Neutrophil (primary cell): Measurements from ENCODE around the gene TBC1D4.

Source experiments
- H3K27ac ChIP-seq: fragments of 200-600 bp; sonication (generic); 2 replicates; pipeline ENCODE4 v1.5.1; 2016; ENCODE audit warnings: mild to moderate bottlenecking, moderate library complexity
- H3K27me3 ChIP-seq: fragments of 200-600 bp; sonication (generic); 2 replicates; pipeline ENCODE4 v1.6.0; 2016; ENCODE audit warnings: mild to moderate bottlenecking
- H3K36me3 ChIP-seq: fragments of 200-600 bp; sonication (generic); 2 replicates; pipeline ENCODE4 v1.5.1; 2017
- H3K4me1 ChIP-seq, 2 experiments: fragments of 200-600 bp in 1 of 2; sonication (generic) in 1 of 2; 1 replicate in 1 of 2; 2 replicates in 1 of 2; pipeline versions ENCODE4 v1.5.1 to v1.6.1; 2013 to 2016; ENCODE audit warnings: low read depth in 1 of 2, low read length in 1 of 2, mild to moderate bottlenecking in 1 of 2, moderate library complexity in 1 of 2; ENCODE audit not compliant: control insufficient read depth in 1 of 2, insufficient read depth in 1 of 2
- H3K4me3 ChIP-seq, 2 experiments: fragments of 200-600 bp in 1 of 2; sonication (generic) in 1 of 2; 1 replicate in 1 of 2; 2 replicates in 1 of 2; pipeline ENCODE4 v1.5.1; 2013 to 2016; ENCODE audit warnings: low read depth in 1 of 2, low read length in 1 of 2, mild to moderate bottlenecking in 1 of 2, moderate library complexity in 1 of 2
- H3K9me3 ChIP-seq: fragments of 200-600 bp; sonication (generic); 2 replicates; pipeline ENCODE4 v1.5.1; 2016
- TF ChIP-seq, protein P1 (sequence below): fragments of 200-600 bp; sonication (generic); IDR thresholded peaks from 2 replicates; pipeline ENCODE4 v1.5.1; 2016; ENCODE audit warnings: antibody characterized with exemption

The TBC1D4 gene

DNA sequence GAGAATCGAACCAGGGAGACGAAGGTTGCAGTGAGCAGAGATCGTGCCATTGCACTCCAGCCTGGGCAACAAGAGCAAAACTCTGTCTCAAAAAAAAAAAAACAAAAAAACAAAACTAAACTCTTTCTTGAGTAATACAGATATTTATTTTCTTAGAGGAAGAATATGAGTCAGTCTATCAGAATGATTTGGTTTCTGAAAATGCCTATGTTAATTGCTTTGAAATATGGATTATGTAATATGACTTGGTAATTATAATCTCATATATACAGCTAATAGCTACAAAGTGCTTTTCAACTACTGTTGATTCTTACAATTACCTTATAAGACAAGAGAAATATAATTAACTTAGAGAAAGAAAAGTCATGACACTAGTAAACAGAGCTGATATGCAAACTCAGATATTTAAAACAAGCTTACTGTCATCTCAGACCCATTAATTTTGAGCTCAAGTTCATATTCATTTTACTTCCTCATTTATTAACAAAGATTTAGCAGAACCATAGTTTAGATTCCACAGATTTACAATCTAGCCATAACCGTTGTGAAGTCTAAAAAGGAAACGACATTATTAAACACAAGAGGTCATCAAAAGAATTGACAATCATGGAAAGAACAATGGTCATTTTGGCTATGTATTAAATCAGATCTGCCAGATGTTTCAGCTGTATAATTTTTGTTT is 88.0 kb downstream of the TBC1D4 start:
- H3K4me3 ChIP-seq, result no peak overlapping the region
- H3K4me1 ChIP-seq, result no peaks in the 10 kb centered on the region
- H3K27me3 ChIP-seq, result no peaks in the 10 kb centered on the region
- TF ChIP-seq, protein P1, sequence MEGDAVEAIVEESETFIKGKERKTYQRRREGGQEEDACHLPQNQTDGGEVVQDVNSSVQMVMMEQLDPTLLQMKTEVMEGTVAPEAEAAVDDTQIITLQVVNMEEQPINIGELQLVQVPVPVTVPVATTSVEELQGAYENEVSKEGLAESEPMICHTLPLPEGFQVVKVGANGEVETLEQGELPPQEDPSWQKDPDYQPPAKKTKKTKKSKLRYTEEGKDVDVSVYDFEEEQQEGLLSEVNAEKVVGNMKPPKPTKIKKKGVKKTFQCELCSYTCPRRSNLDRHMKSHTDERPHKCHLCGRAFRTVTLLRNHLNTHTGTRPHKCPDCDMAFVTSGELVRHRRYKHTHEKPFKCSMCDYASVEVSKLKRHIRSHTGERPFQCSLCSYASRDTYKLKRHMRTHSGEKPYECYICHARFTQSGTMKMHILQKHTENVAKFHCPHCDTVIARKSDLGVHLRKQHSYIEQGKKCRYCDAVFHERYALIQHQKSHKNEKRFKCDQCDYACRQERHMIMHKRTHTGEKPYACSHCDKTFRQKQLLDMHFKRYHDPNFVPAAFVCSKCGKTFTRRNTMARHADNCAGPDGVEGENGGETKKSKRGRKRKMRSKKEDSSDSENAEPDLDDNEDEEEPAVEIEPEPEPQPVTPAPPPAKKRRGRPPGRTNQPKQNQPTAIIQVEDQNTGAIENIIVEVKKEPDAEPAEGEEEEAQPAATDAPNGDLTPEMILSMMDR, result no peak
- no peaks in the 10 kb centered on the region for H3K36me3 ChIP-seq
- no peak overlapping the region for H3K27ac ChIP-seq
- no peaks in the 10 kb centered on the region for H3K9me3 ChIP-seq

DNA sequence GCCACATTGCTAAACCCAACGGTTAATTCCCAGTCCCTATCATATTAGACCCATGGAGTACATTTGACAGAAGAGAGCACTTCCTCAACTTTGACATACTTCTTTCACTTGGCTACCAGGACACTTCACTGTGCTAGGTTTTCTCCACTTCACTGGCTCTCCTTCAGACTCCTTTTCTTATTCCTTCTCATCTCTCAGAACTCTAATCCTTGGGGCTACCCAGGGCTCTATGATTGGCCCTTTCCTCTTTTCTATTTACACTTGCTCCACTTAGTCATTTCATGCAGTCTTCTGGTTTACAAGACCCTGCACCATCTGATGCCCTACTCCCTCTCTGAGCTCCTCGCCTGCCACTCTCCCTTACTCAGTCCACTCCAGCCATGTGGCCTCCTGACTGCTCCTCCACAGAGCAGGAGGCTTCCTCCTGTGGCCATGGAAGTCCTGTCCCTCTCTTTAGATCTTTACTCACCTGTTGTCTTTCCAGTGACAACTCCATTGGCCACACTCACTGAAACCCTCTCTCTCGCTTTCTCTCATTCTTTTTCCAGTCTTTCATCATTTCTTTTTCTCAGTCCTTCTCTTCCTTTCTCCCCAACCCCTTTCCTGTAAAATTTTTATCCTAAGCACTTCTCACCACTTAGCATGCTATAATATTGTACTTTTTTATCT is 90.4 kb downstream of the TBC1D4 start:
- Histone ChIP-seq H3K4me1 (no peaks in the 10 kb centered on the region), H3K9me3 (no peaks in the 10 kb centered on the region), H3K4me3 (no peak overlapping the region), H3K36me3 (no peaks in the 10 kb centered on the region), H3K27me3 (no peaks in the 10 kb centered on the region), H3K27ac (no peak overlapping the region)
- TF ChIP-seq, protein P1, result no peak

DNA sequence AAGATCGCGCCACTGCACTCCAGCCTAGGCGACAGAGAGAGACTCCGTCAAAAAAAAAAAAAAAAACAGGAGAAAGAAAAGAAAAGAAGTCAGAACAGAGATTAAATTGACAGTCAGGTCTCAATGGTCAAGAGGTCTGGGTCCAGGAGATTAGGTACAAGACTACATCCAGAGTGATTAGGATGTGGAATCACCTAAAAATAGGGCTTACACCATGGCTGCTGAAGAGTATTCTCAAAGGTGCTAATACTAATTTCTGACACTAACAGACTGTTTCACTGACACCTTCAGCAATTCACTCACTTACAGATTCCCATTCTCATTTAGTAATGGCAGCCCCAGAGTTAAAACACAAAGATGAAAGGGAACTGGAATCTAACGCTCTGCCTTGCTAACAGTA is 91.7 kb downstream of the TBC1D4 start:
- Histone ChIP-seq H3K4me3 (no peak overlapping the region), H3K36me3 (no peaks in the 10 kb centered on the region), H3K27ac (no peak overlapping the region), H3K27me3 (no peaks in the 10 kb centered on the region), H3K9me3 (no peaks in the 10 kb centered on the region), H3K4me1 (no peaks in the 10 kb centered on the region)
- TF ChIP-seq, protein P1, result no peak

DNA sequence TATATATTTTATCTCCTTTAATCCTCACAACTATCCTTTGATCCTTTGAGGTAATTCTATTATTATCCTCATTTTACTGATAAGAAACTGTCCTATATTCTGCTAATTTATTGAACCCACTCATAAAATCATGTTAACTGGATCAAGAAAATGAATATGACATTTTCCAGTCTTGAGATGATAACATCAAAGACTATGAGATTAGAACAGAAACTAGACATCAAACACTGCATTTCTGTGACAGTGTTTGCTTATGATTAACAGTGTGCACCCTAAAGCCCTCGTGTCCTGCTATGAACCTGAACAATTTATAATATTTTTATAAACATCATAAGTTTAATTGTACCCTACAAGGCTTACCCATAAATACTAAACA is 96.3 kb downstream of the TBC1D4 start:
- no peaks in the 10 kb centered on the region for H3K36me3 ChIP-seq
- TF ChIP-seq, protein P1, result no peak
- no peaks in the 10 kb centered on the region for H3K27me3 ChIP-seq
- no peaks in the 10 kb centered on the region for H3K4me1 ChIP-seq
- H3K9me3 ChIP-seq, result no peaks in the 10 kb centered on the region
- H3K4me3 ChIP-seq, result no peak overlapping the region
- H3K27ac ChIP-seq, result no peak overlapping the region

DNA sequence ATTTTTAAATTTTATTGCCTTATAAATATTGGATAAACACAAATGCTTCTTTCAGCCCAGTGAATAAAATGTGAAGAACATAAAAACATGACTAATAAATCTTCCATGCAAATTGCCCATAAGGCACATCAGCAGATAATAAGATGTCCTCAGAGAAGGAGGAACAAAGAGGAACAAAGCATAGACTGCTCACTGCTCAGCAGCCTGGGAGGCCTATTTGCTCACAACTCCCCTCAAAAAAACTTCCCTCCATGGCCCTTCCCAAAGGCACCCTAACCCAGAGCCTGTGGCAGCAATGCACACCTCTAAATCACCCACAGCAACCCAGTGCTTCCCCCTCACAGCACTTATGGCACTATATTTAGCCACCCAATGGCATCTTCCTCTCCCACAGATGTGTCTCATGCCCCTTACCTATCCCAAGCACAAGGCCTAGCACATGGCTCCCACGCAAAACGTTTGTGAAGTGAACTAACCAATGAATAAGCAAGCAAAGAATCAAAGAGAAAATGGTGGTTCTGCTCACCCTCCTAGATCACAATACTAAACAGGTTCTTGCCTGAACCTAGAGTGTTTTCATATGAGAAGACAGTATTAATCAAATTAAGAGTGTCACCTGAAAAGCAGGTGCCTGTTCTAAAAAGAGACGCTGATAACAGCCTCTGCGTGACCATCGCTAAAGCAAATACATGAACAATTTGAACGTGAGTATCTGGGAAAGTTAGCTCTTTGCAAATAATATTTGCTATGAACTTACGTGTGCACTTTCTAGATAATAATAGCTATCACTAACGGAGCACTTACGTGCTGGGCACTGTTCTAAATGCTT is 96.9 kb downstream of the TBC1D4 start:
- Histone ChIP-seq H3K36me3 (no peaks in the 10 kb centered on the region), H3K4me1 (no peaks in the 10 kb centered on the region), H3K27me3 (no peaks in the 10 kb centered on the region), H3K27ac (no peak overlapping the region), H3K9me3 (no peaks in the 10 kb centered on the region), H3K4me3 (no peak overlapping the region)
- TF ChIP-seq, protein P1, result no peak
